HG03139 (cell line): Measurements from ENCODE around the gene CDH6.

Source experiments
- ATAC-seq: cut with Tn5 transposase; IDR thresholded peaks from one replicate; pipeline ENCODE4 v1.9.1; 2021; ENCODE audit not compliant: unreplicated experiment

CDH6 gene

DNA sequence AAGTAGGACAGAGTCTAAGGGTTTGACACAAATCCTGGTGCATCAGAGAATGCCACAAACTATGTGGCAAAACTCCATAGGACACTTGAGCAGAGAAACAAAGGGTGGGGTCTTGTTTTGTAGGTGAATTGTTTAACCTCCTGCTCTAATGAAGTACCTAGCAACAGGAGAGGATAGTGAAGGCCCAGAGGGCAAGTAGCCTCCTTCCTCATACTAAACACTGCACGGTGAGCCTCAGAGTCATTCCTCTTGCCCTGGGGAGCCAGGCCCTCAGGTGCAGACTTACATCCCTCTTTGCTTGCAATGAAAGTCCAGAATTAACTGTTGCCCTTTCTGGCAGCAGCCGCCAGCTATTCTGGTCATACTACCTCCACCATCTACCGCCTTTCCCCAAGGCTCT, 172.3 kb downstream of the CDH6 start:
- ATAC-seq, result no peak

DNA sequence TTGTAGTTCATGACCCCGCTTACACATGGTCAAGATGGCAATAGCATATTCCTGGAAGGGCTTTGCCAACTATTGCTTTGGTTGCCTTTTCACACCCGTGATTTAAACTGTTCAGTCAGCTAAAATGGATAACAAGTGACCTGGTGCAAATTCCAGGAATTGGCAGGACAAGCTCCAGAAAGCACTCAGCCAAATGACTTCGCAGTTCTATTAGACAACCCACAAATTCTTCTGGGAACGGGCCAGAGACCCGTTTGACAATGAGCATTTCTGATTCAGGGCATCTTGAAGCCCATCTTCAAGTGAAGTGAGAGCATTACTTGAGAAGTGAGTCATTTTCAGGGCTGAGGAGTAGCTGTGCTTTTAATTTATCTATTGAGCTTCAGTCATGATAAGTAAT, 173.5 kb downstream of the CDH6 start:
- ATAC-seq, result no peak

DNA sequence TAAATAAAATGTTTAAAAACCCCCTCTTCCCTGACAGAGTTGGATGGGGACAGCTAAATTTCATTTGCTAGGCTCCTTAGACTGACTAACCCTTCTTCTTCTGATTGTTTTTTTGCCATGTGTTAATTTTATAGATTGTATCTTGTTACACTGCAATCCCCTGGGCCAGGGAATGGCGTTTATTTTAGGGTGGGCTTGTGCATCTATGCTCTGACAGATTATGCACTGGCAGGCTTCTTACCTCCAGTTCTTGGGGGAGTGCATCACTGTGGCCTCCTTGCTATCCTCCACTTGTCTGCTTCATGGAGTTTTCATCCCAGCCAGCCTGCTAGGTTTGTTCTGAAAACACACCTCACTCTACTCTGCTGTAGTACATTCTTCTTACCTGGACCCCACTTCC, 178.6 kb downstream of the CDH6 start:
- no peak for ATAC-seq

DNA sequence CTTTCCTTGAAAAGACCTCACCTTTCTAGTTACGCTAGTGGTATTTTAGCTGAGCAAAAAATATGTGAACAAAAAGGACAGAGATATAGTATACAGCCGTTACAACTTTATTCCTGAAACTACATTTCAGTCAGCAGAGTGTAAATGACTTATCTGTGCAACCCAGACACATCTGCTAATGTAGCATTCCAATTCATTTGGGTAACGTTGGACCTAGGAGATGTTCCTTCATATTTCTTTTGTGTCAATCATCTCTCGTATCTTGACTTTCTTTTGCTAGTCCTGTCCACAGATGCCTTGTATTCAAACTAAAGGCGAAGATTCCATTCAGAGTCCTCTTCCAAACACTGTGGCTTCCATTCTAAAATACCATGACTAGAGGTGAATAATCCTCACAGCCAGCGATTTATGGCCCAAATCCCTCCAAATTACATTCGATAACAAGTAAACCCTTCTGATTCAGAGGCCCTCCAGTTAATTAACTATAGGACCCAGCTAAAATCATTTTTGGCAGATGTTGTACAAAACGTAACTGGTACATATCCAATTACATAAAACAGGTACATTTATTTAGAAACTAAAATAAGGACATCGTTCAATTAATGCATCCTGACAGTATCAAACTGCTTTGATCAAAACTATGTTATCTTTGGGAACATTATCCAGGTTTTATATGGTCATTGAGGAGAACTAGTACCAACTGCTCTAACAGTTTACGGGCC, 182.7 kb downstream of the CDH6 start:
- no peak for ATAC-seq

DNA sequence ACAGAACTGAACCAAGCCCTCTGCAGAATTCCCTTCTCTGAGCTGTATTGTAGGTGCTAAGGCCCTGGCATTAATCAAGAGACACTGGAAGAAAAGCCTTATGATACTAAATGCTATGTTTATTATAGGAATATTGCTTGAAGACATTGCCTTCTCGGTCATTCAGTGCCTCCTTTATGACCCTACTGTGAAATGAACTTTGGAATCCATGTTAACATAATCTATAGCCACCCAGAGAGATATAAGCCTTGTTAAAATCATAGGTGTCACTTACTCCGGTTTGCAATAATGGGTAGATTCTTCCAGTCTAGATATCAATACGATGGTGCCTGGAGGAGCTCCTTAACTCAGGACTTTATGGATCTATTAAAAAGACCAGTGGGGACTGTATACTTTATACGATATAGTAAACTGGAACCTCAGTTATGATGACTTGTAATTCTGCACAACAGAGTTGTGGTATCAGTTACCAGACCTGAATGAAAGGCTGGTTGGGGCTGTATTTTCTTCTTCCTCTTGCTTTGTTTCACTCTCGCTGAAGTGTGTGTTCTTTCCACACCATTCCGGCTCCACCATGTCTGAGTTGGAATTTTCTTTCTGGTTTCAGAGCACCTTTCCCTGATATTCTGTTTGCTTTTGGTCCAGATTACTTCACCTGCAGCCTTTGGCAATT, 183.9 kb downstream of the CDH6 start:
- no peak for ATAC-seq

DNA sequence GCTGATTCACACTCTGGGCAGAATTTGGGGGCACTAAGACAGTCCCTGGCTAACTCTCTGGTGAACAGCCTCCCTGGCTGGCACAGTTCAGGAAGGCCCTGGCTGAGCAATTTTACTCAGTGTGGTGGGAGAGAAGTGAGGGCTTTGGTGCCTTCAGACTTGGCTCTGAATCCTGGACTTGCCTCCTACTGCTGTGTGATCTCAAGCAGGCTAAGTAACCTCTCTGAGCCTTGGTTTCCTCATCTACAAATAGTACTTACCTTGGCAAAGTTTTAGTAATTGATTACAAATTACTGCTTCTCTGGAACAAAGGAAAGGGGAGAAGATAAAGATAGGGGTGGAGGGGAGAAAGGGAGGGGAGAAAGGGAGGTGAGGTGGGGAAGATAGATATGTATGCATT, 184.7 kb downstream of the CDH6 start:
- no peak for ATAC-seq
